Measurements from ENCODE around the gene IL9.

The IL9 gene

GRCh38 chr5:135895474-135896006, at the start of gene IL9:
Gene IL9 (minus strand): TSS chr5:135895841. CDS start chr5:135895816, 25 bp downstream.
- FAIRE-seq: no peak
- DNase-seq (ENCODE audit: low spot score): no peak

- FAIRE-seq (peak; percentile 91), DNase-seq (ENCODE audit: low spot score) (peak; percentile 70)
These were observed 49.4 kb upstream of the IL9 start for GRCh38 chr5:135944967-135945560.

DNA sequence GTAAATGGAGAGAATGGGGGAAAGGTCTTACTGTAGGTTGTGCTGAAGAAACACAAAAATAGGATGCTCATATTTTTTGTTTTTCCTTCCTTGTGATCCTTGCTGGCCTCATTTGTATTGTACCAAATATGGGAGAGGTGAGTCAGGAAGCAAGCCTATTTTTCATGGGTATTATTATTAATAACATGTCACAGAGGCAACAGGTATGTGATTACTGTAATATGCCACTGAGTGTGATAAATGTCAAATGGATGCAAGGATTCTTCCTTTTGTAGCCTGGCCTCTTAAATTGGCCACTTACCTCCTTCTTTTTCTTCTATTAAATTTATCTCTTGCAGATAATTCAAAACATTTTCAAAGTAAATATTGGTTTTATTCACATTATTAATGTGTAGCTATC, 48.9 kb upstream of the IL9 start:
- no peak for DNase-seq (ENCODE audit: low spot score)
- no peak for FAIRE-seq

GRCh38 chr5:135942202-135942771, 46.6 kb upstream of the IL9 start:
- FAIRE-seq (no peak), DNase-seq (ENCODE audit: low spot score) (no peak)

GRCh38 chr5:135941711-135942110, 46.1 kb upstream of the IL9 start:
- DNase-seq (ENCODE audit: low spot score) (no peak), FAIRE-seq (no peak)

GRCh38 chr5:135937245-135937911, 41.7 kb upstream of the IL9 start:
- DNase-seq (ENCODE audit: low spot score): no peak
- FAIRE-seq: no peak

DNA sequence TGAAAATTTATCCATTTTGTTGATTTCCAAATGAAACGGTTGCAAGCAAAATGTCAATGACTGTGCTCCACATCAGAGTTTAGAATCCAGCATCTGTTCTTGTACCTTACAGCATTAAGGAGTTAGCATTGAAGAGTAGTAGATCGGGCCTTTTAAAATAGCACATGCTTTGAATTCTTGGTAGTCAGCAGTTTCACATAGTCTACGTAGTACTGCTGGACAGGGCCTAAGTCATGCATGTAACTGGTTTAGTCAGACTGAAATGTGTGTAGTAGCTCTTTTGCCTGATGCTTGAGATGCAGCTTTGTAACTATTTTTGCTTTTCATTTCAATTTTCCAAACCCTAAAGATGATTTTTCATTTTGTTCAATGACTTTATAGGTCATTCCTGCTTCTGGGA, 39.3 kb upstream of the IL9 start:
- no peak for FAIRE-seq
- no peak for DNase-seq (ENCODE audit: low spot score)

DNA sequence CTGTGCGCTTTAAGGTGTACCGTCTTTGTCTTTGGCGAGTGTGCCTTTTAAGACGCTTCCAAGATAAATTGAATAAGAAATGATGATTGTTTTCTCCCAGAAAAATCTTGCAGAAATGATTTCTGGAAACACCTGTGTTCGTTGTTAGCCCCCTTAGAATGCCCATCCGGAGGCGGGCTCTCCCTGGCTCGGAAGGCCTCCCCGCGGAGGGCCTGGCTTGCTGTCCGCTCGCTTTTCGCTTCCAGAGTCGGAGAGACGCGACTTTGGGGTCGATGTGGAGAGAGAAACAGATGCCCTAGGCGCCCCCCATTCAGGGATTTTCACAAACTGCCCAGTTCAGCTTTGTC, 35.3 kb upstream of the IL9 start:
- no peak for FAIRE-seq

DNA sequence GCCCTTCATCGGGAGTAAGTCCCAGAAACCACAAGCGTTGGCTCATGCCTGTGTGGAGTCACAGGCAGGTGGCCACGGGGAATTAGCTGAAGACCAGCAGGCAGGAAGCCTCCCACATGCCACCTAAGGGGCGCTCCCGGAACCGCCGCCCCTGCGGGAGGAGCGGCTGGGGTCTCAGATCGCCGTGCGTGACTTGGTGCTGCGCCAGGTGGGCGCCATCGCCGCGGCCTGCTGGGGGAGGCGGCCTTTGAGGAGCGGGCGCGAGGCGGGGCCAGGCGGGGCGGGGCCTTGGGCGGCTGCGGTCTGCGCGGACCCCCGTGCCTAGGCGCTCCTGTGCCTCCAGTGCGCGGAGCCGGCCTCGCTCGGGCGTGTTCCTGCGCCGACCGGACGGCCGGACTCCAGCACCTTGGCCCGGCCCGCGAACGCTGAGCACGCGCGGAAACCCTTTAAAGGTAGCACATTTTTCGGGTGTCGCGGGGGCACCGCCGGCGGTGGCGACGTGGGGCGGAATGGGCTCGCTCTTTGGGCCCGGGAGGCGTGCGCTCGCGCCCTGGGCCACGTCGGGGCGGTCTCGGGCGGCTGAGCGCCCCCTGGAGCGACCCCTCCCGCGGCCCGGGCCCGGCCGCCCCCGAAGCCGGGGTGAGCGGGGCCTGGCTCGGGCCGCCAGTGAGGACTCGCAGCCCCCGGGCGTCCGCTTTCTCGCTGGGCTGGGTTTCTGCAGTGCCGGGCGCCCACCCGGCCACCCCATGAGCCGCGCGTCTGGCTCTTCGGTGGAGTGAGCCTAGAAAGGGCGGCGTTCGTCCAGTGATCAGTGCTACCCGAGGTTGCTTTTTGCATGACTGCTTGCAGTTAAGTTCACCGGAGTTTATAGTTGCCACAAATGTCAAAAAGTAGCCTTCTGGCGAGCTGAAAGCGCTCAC, 34.6 kb upstream of the IL9 start:
- no peak for DNase-seq (ENCODE audit: low spot score)
- no peak for FAIRE-seq

More for the DNA sequence above, 35.3 kb upstream of the IL9 start:
- DNase-seq (ENCODE audit: low spot score): no peak

DNA sequence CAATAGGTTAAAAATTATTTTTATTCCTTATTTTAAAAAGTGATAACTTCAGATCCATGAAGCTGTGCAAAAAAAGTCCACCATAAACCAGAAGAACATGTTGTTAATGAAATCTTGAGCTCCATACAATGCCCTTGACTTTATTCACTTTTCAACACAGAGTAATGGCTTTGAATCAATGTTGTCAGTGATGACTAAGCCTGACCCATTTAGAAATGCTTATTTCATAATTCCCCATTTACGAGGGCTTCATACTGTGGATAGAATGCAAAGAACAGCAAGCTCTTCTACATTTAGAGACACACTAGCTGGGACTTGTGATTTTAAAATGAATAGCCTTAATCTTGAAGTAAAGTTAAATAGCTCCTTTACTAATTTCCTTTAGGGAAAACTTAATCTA, 25.7 kb upstream of the IL9 start:
- DNase-seq (ENCODE audit: low spot score): no peak
- no peak for FAIRE-seq

GRCh38 chr5:135920199-135920598, 24.6 kb upstream of the IL9 start:
- DNase-seq (ENCODE audit: low spot score) (no peak), FAIRE-seq (no peak)

GRCh38 chr5:135916638-135917263, 21.1 kb upstream of the IL9 start:
- FAIRE-seq: no peak
- DNase-seq (ENCODE audit: low spot score): no peak

- FAIRE-seq (no peak), DNase-seq (ENCODE audit: low spot score) (no peak)
These were observed 19.9 kb upstream of the IL9 start for GRCh38 chr5:135915466-135916001.

GRCh38 chr5:135913713-135914626, 18.3 kb upstream of the IL9 start:
- no peak for FAIRE-seq
- DNase-seq (ENCODE audit: low spot score): no peak

- DNase-seq (ENCODE audit: low spot score): no peak
- FAIRE-seq: no peak
These were observed 9.5 kb upstream of the IL9 start for GRCh38 chr5:135905144-135905543.

DNA sequence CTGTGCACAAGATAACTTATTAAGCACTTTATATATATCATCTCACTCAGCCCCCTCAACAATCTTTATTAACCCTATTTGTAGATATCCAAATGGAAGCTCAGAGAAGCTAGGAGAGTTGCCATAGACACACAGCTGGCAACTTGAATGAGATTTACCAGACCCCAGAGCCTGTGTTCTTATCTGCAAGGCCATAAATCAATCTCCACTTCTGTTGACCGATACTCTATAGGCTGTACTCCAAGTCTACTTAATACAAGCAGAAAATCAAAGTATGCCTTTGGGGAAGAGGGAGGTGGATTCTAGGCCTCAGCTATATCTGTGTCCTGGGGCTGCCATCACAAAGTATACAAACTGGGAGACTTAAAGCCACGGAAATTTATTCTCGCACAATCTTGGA, 6.0 kb upstream of the IL9 start:
- no peak for FAIRE-seq
- DNase-seq (ENCODE audit: low spot score): no peak

GRCh38 chr5:135900276-135900675, 4.6 kb upstream of the IL9 start:
- FAIRE-seq (no peak), DNase-seq (ENCODE audit: low spot score) (no peak)

DNA sequence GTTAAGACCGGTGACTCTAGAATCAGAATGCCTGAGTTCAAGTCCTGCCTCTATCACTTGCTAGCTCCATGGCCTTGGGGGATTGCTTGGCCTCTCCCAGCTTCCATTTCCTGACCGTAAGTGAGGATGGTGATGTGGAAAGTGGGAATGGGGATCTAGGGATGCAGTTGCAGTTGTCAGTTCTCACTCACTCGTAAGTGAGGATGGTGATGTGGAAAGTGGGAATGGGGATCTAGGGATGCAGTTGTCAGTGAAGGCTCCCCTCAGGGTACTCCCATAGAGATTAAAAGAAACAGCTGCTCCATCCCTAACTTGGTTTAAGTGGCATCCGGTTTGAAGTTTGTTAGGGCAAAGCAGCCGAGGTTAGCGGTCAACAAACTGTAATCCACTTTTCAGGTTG, 3.0 kb upstream of the IL9 start:
- DNase-seq (ENCODE audit: low spot score): no peak
- no peak for FAIRE-seq

- DNase-seq (ENCODE audit: low spot score) (no peak), FAIRE-seq (no peak)
These were observed 852 bp downstream of the IL9 start for GRCh38 chr5:135894789-135895188.

DNA sequence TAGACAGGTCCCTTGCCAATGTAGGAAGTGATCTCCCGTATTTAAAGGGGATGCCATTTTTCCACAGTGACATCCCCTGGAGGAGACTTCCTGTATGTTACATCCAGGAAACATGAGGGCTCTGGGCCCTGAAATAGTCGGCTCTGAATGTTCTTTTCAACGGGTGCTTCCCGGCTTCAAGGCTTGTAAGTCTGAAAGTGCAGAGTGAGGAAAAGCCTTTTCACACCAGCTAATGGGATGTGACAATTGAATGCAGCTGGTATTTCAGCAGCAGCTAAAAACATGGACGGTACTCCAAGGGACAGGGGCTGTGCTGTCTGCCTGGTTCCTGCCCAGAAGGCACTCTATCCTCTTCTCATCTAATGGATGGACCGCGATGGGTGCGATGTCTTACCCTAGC, 1.4 kb downstream of the IL9 start:
- no peak for FAIRE-seq
- no peak for DNase-seq (ENCODE audit: low spot score)
